ENCODE data around the gene MYRF. TPM values are rescaled to one million over a fixed set of nuclear protein-coding genes. Genes with fewer than 3 reads are reported as not detected.

The MYRF gene
- total and polyA plus RNA-seq, 2 of the 13 experiments (the other 11 are each of a cell fraction or from before 2014, with no cell fraction given), result 10.2 to 25.9 TPM

GRCh38 chr11:61816736-61817455, 64.5 kb downstream of the MYRF start, which contains the start of gene FADS1 (continued):
- no peak for TF ChIP-seq SNAPC4 (CRISPR knock-in tag; IDR thresholded peaks at IDR 0.05)
- no peak; the same call in 1 of the 2 replicates for TF ChIP-seq ZC3H13 (CRISPR knock-in tag; IDR thresholded peaks at IDR 0.05)
- peak; percentile 71; the same call in 1 of the 2 replicates for TF ChIP-seq KMT2B (CRISPR knock-in tag; IDR thresholded peaks at IDR 0.05)
- TF ChIP-seq ZNF160 (CRISPR knock-in tag; IDR thresholded peaks at IDR 0.05), result peak; percentile 88
- TF ChIP-seq CHD2 (IDR thresholded peaks at IDR 0.05; ENCODE audit: low read depth, low read length), result peak; percentile 93
- TF ChIP-seq PAX8 (CRISPR knock-in tag; IDR thresholded peaks at IDR 0.05; ENCODE audit: borderline replicate concordance), result peak; percentile 95; the same call in 1 of the 2 replicates
- TF ChIP-seq NR2F1 (CRISPR knock-in tag; IDR thresholded peaks at IDR 0.05), result no peak
- peak; percentile 62; the same call in 1 of the 2 replicates for TF ChIP-seq NRL (CRISPR knock-in tag; IDR thresholded peaks at IDR 0.05; ENCODE audit: borderline replicate concordance)
- no peak for TF ChIP-seq SP1 (IDR thresholded peaks at IDR 0.05)
- TF ChIP-seq SP1 (CRISPR knock-in tag; IDR thresholded peaks at IDR 0.05), result peak; percentile 14; the same call in 1 of the 2 replicates
- no peak for TF ChIP-seq ZBTB49 (CRISPR knock-in tag; IDR thresholded peaks at IDR 0.05; ENCODE audit: borderline replicate concordance)
- peak; percentile 35; the same call in 1 of the 2 replicates for TF ChIP-seq MLX (CRISPR knock-in tag; IDR thresholded peaks at IDR 0.05)
- TF ChIP-seq ZNF670 (CRISPR knock-in tag; IDR thresholded peaks at IDR 0.05; ENCODE audit: borderline replicate concordance), result peak; percentile 64; the same call in 1 of the 2 replicates
- 0 out of 2 replicates have a peak, but pooled peaks have one; percentile 17 for TF ChIP-seq ZKSCAN1 (IDR thresholded peaks at IDR 0.05; ENCODE audit: low read length)
- TF ChIP-seq ZNF230 (CRISPR knock-in tag; IDR thresholded peaks at IDR 0.05), result peak; percentile 95
- no peak; the same call in 1 of the 2 replicates for TF ChIP-seq ZNF619 (CRISPR knock-in tag; IDR thresholded peaks at IDR 0.05)
- TF ChIP-seq ZNF333 (CRISPR knock-in tag; IDR thresholded peaks at IDR 0.05; ENCODE audit: borderline replicate concordance), result peak; percentile 93; the same call in 1 of the 2 replicates

All from HepG2 (cell line).